ENCODE results near the gene PDLIM1.

PDLIM1 gene

DNA sequence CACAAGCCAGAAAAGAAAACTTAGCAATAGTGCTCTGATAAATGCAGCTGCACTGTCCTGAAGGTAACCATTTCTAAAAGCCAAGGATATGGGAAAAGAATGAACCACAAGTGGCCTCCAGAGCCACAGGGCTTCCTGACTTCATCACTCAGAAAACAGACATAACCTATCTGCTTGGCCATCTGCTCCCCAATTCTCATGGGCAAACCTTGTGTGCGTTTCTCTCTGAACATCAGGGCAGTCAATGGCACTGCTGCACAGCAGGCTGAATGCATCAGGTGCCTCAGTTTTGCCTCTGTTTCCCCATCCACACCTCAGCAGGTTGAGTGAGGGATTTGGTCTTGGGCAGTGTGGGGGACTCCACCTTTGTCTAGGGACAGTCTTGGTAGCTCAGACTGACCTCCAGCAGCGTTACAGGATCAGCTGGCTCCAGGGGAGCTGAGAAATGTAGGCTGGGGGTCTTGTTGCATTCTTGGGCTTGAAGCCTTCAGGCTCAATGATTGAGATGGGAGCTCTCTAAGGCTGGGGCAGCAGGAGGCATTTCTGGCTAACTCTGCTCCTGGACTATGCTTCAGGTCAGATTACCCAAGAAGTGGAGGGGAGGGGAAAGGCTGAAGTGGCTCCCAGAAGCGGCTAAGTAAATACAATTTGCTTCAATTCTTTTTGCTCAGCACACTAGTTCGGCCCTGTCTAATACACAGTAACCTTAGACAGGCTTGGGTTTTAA is 23.6 kb upstream of the PDLIM1 start:
- no peak for FAIRE-seq

DNA sequence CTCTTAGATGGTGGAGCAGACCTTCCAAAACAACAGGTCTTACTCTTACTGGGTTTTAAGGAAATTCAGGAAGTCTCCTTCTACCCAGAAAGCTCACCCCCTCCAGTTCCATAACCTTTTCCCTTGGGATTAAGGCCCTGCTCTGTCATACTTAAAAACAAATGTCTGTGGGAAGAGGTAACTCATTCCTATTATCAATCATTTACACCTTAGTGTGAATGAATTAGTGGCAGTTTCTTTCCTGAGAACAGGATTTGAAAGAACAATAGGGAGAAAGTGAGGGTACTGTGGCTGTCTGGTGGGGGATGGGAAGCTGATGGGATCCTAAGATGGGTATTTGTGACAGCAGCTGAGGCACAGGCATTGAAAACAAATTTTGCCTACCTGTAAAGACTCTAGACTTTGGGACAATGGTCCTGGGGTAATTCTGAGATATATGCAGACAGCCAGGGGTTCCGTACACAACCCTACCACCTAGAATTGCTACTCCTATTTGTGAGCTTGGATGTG is 22.2 kb upstream of the PDLIM1 start:
- no peak for FAIRE-seq

DNA sequence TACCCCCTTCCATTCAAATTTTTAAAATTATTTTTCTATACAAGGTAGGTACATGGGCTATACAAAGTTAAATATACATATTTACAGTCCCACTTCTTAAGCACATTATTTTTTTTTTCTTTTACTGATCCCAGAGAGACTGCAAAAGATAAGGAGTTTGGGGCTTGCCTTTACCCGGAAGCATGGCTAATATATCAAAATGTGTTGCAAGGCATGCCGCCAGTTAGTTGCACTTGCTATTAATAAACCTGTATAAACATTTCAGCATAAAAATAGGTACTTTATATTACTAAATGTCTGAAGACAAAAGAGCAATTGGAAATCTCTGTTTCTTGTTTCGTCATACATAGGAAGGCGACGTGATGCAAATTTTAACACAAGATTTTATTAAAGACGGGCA is 21.5 kb upstream of the PDLIM1 start:
- FAIRE-seq: no peak

DNA sequence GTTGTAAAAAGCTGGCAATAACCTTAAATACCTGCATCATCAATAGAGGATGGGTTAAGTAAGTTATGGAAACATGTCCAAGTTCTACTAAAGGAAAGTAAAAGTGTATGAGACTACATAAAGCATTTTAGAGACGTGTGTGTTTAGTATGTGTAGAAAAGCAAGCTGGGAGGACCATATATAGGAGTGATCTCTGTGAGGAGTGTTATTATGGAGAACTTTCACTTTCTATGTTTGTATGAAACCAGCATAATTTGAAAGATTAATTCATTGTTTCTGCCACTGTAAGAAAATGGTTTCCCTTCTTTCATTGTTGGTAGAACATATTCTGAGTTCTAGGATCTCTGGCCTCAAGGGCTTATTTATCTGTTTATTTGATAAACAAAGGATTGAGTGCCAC is 19.2 kb upstream of the PDLIM1 start:
- no peak for FAIRE-seq

DNA sequence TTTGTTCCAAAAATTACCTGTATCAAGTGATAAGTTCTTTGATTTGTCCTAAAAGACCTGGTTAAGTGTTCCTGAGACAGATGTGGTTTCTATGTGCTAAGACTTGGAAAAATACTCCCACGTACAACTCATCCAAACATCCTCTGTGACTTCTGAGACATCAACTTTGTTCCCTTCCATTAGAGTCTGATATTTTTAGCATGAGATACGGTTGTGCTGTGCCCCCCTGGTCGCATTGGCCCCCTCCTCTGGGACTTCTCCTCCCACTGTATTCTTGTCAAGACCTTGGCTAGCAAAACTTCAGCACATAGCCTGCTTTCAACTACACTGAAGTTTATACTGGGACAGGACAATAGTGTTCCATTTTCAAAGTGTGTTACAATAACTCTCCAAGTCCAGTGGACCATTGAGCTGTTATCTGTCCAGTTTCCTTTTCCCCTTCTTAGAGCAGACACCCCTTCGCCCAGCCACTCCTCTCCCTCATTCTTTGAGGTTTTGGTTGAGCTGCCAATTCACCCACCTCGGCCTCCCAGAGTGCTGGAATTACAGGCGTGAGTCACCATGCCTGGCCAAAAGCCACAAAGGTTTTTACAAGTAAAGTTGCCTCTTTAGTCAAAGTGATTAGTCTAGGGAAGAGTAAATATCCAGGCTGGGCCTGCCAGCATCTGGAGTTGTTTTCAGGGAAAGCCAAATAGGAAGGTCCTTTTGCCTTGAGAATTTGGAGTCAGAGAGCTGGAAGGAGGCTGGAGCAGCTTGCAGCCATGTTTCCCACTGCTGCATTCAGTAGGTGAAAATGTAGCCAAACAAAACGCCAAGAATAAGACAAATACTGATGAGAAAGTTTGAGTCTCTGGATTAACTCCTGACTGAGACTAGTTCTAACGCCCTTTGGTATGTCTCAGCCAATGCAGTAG is 17.8 kb upstream of the PDLIM1 start:
- FAIRE-seq: no peak

DNA sequence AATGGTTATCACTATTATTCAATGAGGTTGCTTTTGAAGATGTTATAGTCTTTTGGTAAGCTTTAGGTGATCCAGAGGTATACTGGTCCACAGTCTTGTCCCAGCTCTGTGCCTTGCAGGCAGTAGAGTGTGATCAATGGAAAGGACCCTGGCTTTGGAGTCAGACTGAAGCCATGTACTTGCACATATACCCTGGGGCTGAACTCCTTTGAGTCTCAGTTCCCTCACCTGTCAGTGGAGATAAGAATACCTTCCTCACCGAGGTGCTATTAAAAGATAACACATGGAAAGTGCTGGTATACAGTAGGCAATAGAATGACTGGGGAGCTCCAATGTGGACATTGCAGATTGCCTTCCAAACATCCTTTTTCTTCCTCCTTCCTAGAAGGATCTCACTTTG is 16.0 kb upstream of the PDLIM1 start:
- FAIRE-seq: no peak

DNA sequence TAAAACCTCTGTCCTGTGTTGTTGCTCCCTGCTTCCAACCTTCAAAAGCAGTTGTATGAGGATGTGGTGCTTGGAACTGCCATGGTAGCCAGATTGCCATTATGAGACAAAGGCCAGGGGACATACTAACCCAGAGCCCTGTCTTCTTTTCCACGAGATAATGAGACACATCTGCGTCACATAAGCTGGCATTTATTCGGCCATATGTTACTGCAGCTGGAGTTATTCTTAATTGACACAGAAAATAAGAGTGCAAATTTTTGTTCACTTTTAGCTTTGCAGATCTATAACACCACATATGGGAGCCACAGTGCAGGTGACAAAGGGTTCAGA is 15.5 kb upstream of the PDLIM1 start:
- FAIRE-seq: no peak

DNA sequence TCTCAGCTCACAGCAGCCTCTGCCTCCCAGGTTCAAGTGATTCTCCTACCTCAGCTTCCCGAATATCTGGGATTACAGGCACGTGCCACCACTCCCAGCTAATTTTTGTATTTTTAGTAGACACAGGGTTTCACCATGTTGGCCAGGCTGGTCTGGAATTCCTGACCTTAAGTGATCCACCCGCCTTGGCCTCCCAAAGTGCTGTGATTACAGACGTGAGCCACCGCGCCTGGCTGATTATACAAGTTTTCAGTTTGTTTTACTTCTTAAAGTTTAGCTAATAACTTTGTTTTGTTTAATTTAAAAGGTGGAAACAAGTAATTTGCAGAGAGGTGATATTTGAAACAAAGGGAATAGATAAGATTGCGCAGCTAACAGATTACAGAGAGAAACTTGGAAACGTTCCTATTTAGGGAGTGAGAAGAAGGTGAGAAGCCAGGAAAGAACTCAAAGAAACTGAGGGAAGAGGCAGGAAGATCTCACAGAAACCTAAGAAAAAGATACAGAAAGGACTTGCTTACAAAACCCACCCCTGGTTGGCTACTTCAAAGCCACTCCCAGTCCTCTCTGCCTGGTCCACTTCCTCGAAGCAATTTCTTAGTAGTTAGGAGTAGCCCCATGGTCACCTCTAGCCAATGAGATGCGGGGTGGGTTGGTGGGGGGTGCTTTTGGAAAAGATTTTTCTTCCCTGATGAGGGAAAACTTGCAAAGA is 15.0 kb upstream of the PDLIM1 start:
- FAIRE-seq: no peak

DNA sequence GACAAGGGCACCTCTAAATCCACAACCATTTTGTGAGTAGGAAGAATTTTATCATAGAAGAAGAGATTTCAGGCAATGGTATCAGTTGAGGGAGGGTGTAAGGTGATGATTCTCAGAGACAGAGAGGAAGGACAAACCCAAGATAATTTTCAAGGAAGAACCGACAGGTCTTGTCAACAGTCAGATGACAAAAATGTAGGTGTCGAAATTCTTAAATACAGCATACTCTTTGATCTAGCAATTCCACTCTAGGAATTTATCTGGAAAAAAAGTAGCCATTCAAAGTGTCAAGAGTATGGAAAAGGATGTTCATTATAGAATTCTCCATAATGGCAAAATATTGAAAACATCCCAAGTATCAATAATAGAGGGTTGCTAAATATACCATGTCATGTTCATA is 14.2 kb upstream of the PDLIM1 start:
- no peak for FAIRE-seq

DNA sequence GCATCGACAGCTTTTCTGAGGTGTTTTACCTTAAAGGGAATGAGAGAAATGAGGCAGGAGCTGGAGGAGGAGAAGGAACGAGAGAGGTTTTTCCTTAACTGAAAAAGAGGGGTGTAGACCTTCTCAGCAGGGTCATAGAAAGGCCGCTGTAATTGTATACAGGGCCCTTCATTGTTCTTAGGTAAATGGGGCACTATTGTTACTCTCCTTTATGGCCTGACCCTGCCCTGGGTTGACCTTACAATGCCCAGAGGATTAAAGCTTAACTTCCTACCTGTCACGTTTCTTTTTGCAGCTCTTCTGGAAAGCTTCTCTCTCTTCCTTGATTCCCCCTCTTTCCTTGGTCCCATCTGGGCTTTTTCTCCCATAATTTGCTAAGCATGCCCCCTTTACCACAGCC is 13.7 kb upstream of the PDLIM1 start:
- no peak for FAIRE-seq

DNA sequence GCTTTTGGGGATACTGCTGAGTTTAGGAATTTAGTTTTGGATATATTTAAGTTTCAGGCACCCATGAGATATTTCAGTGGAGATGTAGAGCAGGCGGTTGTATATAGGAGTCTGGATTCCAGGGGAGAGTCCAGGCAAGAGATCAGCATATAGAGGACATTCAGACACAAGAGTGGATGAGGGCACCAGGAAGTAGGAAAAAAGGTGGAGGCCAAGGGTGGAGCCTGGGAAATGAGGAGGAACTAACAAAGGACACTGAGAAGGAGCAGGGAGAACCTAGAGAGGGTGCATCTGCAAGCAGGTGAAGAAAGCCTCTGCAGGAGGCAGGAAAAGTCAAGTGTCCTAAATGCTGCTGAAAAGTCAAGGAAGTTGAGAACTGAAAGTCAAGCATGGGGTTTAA is 13.1 kb upstream of the PDLIM1 start:
- FAIRE-seq: no peak

DNA sequence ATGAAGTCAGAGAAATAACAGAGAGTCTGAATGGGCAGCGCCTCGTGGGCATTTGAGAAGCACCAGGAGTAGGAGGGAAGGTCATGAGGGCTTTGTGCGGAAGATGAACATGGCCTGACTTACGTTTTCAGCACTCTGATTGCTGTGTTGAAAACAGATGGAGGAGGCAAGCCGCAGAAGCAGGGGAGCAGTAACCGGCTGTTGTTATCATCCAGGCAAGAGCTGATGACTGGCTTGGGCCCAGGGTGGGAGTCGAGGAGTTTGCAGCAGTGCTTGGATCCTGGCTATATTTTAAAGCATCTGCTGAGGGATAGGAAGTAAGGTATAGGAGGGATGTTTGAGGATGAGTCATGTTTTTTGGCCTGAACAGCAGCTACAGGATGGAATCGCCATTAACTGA is 12.7 kb upstream of the PDLIM1 start:
- no peak for FAIRE-seq

DNA sequence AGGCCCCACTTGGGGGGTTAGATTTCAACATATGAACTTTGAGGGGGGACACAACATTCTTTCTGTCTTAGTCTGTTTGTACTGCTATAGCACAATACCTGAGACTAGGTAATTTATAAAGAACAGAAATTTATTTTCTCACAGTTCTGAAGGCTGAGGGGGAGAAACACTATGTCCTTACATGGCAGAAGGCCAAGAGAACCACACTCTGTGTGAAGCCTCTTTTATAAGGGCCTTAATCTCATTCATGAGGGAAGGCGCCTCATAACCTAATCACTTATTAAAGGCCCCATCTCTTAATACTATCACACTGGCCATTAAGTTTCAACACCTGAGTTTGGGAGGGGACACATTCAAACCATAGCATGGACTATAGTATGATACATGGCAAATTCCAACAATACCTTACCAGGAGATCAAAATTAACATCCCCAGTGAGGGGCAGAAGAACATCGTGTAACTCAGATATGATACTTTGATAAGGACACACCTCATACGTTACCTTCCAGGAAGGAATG is 9.3 kb upstream of the PDLIM1 start:
- FAIRE-seq: no peak

DNA sequence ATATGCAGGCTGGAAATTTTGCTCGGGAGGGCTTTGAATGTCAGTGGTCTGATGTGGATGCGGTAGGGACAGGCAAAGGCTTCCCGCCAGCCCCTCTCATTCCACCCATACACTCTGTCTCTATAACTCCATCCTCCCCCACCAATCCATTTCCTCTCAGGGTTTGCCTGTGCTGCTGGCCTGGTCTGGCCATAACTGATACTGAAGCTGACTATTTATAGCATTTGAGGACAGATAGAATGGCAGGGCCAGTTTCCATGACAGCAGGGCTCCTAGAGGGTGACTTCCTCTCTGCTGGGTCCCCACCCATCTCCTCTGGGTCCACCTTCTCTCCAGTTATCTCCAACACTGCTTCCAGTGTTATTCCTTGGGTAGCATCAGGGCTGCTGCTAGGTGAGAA is 6.6 kb upstream of the PDLIM1 start:
- no peak for FAIRE-seq

DNA sequence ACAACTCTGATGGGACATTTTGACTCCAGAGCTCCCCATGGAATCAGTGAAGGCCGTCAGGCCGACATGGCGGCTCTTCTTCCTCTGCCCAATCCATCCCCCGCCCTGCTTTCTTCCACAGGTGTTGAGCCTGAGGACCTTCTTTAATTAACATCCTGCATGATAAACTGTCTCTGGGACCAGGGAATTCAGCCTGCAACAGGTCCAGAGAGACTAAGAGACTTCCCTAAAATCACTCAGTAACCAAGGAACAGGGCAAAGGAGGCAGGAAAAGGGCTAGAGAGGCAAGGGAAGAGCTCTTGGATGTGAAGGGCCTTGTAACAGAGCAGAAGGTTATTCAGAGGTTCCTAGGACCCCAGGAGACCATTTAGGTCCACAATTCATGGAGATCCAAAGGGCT is 6.0 kb upstream of the PDLIM1 start:
- FAIRE-seq: no peak

DNA sequence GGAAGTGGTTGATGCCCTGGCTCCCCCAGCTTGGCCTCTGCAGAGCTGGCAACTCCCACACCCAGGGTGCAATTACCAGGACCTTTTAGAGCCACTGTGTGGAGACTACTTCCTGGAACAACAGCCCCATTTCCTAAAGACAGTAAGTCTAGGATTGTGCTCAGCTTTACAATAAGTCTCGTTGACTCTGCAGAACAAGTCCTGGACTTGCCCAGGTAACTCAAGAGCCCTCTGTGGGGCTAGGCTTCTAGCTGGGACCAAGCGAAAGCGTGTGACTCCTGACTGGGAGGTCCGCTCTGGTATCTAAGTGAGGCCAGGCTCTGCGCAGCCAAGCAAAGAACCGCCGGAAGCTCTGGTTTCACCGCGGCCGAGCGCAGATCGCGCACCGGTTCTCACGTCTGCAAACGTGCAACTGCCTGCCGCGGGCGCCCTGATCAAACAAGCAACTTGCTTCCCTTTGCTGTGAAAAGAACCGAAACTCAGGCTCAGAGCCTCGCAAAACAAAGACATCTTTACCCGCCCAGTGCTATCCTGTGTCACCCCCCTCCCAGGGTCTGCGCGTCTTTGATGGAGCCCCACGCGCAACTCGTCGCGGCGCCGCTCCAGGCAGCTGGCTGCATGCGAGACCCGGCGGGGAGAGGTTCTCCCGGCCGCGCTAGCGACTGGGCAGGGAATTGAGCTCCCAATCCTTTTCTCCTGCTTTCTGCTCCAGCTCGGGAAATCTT is 4.4 kb upstream of the PDLIM1 start:
- no peak for FAIRE-seq

DNA sequence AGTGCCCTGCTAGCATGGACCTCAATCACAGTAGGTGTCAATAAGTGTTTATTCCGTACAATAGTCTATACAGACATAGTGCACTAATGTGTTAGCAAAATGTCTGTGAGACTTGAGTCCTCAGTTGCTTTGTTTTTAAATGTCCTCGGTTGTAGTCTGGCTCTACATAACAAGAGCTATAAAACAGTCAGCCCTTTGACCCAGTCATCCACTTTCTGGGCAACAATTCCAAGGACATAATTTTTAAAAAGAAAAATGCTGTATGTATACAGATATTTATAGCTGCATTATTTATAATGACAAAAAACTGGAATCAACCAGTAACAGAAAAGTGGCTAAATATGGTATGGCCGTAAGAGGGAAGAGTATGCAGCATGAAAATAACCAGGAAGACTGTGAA is 2.8 kb upstream of the PDLIM1 start:
- no peak for FAIRE-seq

DNA sequence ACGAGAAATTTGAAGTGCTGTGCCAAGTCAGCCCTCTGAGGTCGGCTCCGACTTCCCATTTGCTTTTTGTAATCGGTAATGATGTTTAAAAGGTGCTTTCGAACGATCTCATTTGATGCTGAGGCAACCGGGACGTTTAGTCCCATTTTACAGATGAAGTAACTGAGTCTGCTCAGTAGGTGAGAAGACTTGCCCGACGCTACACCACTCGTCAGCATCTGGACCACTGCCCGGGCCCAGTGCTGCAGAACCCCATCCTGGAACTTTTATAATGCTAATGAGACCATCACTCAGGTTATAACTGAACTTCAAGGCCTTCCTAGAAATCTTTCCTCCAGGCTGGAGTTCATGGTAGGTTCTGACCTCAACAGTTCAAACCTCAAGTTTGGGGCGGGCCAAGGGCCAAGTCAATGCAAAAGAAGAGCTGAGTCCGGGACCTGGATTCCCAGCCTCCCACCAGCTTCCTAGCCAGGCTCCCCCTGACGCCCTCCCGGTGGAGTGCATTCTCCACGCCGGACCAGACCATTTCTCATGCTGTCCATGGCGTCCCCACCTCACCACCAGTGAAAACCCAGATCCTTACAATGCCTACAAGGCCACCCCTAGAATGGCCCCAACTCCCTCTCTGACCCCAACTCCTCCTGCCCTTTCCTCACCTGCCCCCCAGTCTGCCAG is 699 bp upstream of the PDLIM1 start:
- no peak for FAIRE-seq

DNA sequence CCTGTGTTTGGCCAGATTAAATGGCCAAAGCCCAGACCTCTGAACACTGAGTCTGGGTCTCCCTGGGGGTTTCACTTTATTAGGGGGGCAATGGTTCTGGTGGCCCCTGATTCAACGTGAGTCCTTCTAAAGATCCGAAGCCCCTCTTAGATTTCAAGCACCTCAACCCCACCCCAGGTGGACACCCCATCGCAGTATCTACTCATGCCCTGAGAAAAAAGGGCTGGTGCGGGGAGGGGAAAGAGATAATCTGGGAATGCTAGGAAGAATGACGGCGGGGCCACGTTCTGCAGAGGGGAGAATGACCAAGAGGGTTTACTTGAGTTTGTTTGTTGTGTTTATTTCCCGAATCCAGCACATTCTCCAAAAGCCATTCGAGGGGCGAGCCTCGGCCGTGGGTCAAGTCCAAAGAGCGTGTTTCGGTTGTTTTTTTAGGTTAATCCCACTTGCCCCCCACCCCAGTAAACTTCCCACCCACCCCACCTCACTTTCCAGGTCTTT is 832 bp downstream of the PDLIM1 start:
- no peak for FAIRE-seq

DNA sequence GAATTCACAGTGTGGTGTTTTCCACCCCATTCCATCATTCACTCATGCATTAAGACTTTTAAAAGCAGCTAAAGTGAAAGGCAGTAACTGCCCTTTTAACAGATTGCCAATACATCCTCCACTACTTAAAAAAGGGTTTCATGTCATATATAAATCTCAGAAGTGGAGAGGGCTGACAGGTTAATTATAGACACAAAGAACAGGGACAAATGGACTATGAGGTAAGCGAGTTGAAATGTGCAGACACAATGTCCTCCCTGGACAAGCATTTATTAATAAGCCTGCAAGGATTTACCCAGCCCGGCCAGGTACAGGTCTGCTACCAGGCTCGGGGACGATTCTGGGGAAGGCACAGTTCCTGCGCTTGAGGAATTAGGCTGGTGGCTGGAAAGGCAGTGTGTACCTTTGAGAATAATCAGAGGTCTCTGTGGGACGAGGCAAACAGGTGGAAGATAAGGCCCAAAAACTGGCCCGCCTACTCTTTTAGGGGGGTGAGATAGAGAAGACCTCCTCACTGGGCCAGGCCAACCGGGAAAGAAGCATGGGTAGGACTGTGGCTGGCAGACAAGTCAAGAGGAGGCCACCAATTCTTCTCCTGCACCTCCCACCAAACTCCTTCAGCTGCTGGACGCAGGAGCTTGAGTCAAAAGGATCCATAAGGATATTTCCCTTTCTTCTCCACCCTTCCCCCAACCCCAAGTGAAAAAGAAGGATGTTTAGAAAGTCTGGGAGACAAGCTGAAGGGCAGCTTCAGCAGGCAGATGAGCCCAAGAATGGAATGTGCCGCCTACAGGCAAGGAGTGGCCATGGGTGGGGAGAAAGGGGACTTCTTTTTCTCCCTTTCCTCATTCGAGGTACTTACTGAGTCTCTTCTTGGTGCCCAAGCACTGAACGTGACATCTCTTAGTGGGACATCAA is 1.5 kb downstream of the PDLIM1 start:
- no peak for FAIRE-seq

DNA sequence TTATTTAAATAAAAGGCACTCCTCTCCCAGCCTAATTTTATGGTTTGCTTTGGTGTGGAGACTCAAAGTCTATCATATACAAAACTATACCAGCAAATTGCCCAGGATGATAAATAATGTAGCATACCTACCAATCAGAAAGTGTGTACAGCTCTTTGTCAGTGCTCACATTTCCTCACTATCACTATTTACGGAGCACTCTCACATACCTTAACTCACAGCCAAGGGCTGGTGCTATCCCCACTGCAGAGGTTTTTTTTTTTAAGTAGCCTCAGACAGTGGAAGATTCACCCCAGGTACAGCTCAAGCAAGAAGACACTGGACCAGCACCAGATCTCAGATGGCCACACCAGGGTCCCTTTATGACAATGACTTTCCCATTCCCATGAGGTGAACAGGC is 2.5 kb downstream of the PDLIM1 start:
- no peak for FAIRE-seq
